OCI-LY1 (cell line): ENCODE results near the gene WDR26.
"Not testable (repeated sequence)": the region's sequence is repeated elsewhere in the genome, so short reads cannot be mapped to it uniquely, and the experiment has no call there.

Source experiments
- H2AFZ ChIP-seq: fragments of 200-600 bp; sonication (generic), shearing (Covaris generic); 2 replicates; pipeline ENCODE4 v1.6.0; 2014; ENCODE audit warnings: antibody characterized with exemption, mild to moderate bottlenecking, low read length
- H3F3A ChIP-seq: fragments of 200-600 bp; sonication (generic), shearing (Covaris generic); 2 replicates; pipeline ENCODE4 v1.6.0; 2014; ENCODE audit warnings: mild to moderate bottlenecking, antibody characterized with exemption, low read length, moderate library complexity; ENCODE audit not compliant: insufficient read depth
- H3K27ac ChIP-seq: fragments of 200-600 bp; sonication (generic); 2 replicates; pipeline ENCODE4 v1.5.1; 2014; ENCODE audit warnings: low read length, mixed run types, mild to moderate bottlenecking, low read depth; ENCODE audit not compliant: poor library complexity, severe bottlenecking
- H3K27me3 ChIP-seq: fragments of 200-600 bp; sonication (generic); 2 replicates; pipeline ENCODE4 v1.6.0; 2014; ENCODE audit warnings: antibody characterized with exemption, mild to moderate bottlenecking, low read length, moderate library complexity; ENCODE audit not compliant: insufficient read depth
- H3K36me3 ChIP-seq: fragments of 200-600 bp; sonication (generic); 2 replicates; pipeline ENCODE4 v1.6.1; 2014; ENCODE audit warnings: mild to moderate bottlenecking, antibody characterized with exemption, low read length, moderate library complexity, mixed read lengths; ENCODE audit not compliant: insufficient read depth
- H3K4me1 ChIP-seq: fragments of 200-600 bp; sonication (generic); 2 replicates; pipeline ENCODE4 v1.5.1; 2014; ENCODE audit warnings: mild to moderate bottlenecking, low read length, moderate library complexity; ENCODE audit not compliant: insufficient read depth, severe bottlenecking
- H3K4me2 ChIP-seq: fragments of 200-600 bp; sonication (generic), shearing (Covaris generic); 2 replicates; pipeline ENCODE4 v1.6.1; 2014; ENCODE audit warnings: low read length
- H3K4me3 ChIP-seq: fragments of 200-600 bp; sonication (generic); 2 replicates; pipeline ENCODE4 v1.5.1; 2014; ENCODE audit warnings: low read length, low read depth, mild to moderate bottlenecking, mixed read lengths; ENCODE audit not compliant: poor library complexity, severe bottlenecking
- H3K79me2 ChIP-seq: fragments of 200-600 bp; shearing (Covaris generic); 2 replicates; pipeline ENCODE4 v1.6.1; 2016; ENCODE audit warnings: mixed run types, low read length, mixed read lengths; ENCODE audit not compliant: insufficient read depth
- H3K9ac ChIP-seq: fragments of 200-600 bp; sonication (generic), shearing (Covaris generic); 2 replicates; pipeline ENCODE4 v1.6.1; 2014; ENCODE audit warnings: mild to moderate bottlenecking, low read length, mixed read lengths
- H3K9me2 ChIP-seq: fragments of 200-600 bp; sonication (generic), shearing (Covaris generic); 2 replicates; pipeline ENCODE4 v1.6.1; 2014; ENCODE audit warnings: low read depth, mild to moderate bottlenecking, low read length, mixed read lengths
- H3K9me3 ChIP-seq: fragments of 200-600 bp; shearing (Covaris generic); 2 replicates; pipeline ENCODE4 v1.6.1; 2014; ENCODE audit warnings: low read length, mixed read lengths
- H4K20me1 ChIP-seq: fragments of 200-600 bp; sonication (generic), shearing (Covaris generic); 2 replicates; pipeline ENCODE4 v1.6.0; 2016; ENCODE audit warnings: mild to moderate bottlenecking, low read length; ENCODE audit not compliant: insufficient read depth
- CTCF ChIP-seq: fragments of 200-600 bp; sonication (generic), shearing (Covaris generic); IDR thresholded peaks from 2 replicates; pipeline ENCODE4 v1.5.1; 2017; ENCODE audit warnings: mild to moderate bottlenecking, antibody characterized with exemption, low read length, moderate library complexity, mixed read lengths
- EZH2 ChIP-seq: fragments of 200-600 bp; sonication (generic), shearing (Covaris generic); IDR thresholded peaks from 2 replicates; pipeline ENCODE4 v1.8.0; 2017; ENCODE audit warnings: borderline replicate concordance, mixed run types, mild to moderate bottlenecking, antibody characterized with exemption, low read length, moderate library complexity, mixed read lengths

Gene WDR26

DNA sequence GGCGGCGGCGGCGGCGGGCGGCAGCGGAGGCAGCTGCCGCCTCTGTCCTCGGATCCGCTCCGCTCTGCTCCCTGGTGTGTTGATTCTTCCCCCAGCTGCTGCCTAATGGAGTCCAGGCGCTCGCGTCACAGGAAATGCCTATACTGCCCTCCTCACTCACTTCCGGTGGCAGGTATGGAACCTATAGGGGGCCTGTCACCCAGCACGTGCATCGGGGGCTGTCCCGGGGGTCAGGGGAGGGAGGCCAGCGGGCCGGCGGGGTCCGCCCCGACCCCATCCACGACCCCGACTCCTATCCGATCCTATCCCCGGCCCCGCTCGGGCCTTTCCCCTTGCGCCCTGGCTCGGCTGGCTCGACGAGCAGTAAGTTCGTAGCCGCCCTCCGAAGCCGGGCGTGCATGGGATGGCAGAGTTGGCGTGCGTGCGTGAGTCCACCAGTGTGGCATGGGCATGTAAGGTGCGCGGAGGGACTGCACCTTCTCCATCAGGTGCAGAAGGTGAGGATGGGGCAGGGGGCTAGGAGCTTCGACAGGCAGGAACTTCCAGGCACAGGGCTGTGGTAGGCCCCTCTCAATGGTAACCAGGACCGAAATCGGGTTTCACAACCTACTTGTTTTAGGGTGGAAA is at the start of gene WDR26:
TSS of gene WDR26 (minus strand) at position 107 of the 627 bp plus-strand sequence.
- TF ChIP-seq CTCF (no peak), EZH2 (no peak)
- no peaks in the 10 kb centered on the region for H3K27me3 ChIP-seq
- peak within 1 kb of the TSS; percentile 12 for H3K27ac ChIP-seq
- peak within 1 kb of the TSS; percentile 78 for H3K4me3 ChIP-seq
- H4K20me1 ChIP-seq = no peaks in the 10 kb centered on the region
- H3K36me3 ChIP-seq = peaks cover 14% of the 10 kb centered on the region; the same call in 1 of the 2 replicates
- no peaks in the 10 kb centered on the region for H3F3A ChIP-seq
- no peaks in the 10 kb centered on the region for H3K9me2 ChIP-seq
- peaks cover 41% of the 10 kb centered on the region for H3K79me2 ChIP-seq
- peaks cover 50% of the 10 kb centered on the region for H3K4me1 ChIP-seq
- peak within 1 kb of the TSS; percentile 93 for H3K4me2 ChIP-seq
- no peaks in the 10 kb centered on the region for H3K9me3 ChIP-seq
- H2AFZ ChIP-seq = 0 out of 2 replicates have a peak within 1 kb of the TSS, but pooled peaks have one; percentile 1
- peak within 1 kb of the TSS; percentile 80 for H3K9ac ChIP-seq

DNA sequence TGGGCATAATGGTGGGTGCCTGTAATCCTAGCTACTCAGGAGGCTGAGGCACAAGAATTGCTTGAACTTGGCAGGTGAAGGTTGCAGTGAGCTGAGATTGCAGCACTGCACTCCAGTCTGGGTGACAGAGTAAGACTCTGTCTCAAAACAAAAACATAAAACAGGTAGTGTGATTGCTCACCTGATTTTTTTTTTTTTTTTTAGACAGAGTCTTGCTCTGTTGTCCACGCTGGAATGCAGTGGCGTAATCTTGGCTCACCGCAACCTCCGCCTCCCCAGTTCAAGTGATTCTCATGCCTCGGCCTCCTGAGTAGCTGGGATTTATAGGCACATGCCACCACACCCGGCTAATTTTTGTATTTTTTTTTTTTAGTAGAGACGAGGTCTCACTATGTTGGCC is 48.6 kb upstream of the WDR26 start:
- not testable (repeated sequence) for H3K27ac ChIP-seq, H3K4me3 ChIP-seq, H4K20me1 ChIP-seq, H3K4me1 ChIP-seq, H2AFZ ChIP-seq, H3K79me2 ChIP-seq, H3K36me3 ChIP-seq, H3K27me3 ChIP-seq, H3K9me3 ChIP-seq, H3K9me2 ChIP-seq, H3K9ac ChIP-seq, H3F3A ChIP-seq, H3K4me2 ChIP-seq

GRCh38 chr1:224482619-224483018 is 48.0 kb upstream of the WDR26 start:
- Histone ChIP-seq H2AFZ (no peak overlapping the region), H3K27me3 (no peaks in the 10 kb centered on the region), H3K36me3 (no peaks in the 10 kb centered on the region), H3K4me2 (no peak overlapping the region), H3K4me1 (no peaks in the 10 kb centered on the region), H3K4me3 (no peak overlapping the region), H4K20me1 (no peaks in the 10 kb centered on the region), H3K27ac (no peak overlapping the region), H3K9ac (no peak overlapping the region), H3F3A (no peaks in the 10 kb centered on the region), H3K9me3 (no peaks in the 10 kb centered on the region), H3K79me2 (no peaks in the 10 kb centered on the region), H3K9me2 (no peaks in the 10 kb centered on the region)
- TF ChIP-seq CTCF (no peak), EZH2 (no peak)

DNA sequence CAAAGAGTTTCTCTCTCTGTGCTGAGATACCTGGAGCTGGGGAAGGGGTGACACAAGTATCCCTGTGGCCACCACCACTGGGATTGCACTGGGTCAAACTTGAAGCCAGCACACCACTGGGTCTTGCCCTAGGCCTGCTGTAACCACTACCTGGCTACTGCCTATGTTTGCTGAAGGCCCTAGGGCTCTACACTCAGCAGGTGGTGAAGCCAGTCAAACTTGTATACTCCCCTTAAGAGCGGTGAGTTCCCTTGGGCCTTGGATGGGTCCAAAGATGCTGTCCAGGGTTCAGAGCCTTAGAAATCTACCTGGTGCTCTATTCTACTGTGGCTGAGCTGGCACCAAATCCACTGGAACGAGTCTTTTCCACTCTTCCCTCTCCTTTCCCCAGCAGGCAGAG is 47.0 kb upstream of the WDR26 start:
- Histone ChIP-seq H3K4me1 (no peaks in the 10 kb centered on the region), H3K27ac (no peak overlapping the region), H3F3A (no peaks in the 10 kb centered on the region), H3K4me3 (no peak overlapping the region), H2AFZ (no peak overlapping the region), H4K20me1 (no peaks in the 10 kb centered on the region), H3K4me2 (no peak overlapping the region), H3K9me2 (no peaks in the 10 kb centered on the region), H3K9me3 (no peaks in the 10 kb centered on the region), H3K27me3 (no peaks in the 10 kb centered on the region), H3K9ac (no peak overlapping the region), H3K79me2 (no peaks in the 10 kb centered on the region), H3K36me3 (no peaks in the 10 kb centered on the region)
- no peak for TF ChIP-seq EZH2
- no peak for TF ChIP-seq CTCF

DNA sequence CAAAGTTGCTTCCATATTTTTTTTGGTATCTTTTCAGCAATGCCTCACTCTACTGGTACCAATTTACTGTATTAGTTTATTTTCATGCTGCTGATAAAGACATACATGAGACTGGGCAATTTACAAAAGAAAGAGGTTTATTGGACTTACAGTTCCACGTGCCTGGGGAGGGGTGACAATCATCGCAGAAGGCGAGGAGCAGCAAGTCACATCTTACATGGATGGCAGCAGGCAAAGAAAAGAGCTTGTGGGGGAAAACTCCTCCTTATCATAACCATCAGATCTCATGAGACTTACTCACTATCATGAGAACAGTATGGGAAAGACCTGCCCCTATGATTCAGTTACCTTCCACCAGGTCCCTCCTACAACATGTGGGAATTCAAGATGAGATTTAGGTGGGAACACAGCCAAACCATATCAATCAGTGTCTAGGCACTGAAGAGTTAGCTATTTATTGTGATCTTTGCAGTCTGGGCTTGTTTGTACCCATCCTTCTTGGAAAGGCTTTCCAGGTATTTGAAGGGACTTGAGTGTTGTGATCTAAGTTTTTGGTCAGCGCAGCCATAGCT is 46.4 kb upstream of the WDR26 start:
- not testable (repeated sequence) for H2AFZ ChIP-seq, H3K36me3 ChIP-seq, H3K9ac ChIP-seq, H3K4me3 ChIP-seq, H3K27ac ChIP-seq, H3K27me3 ChIP-seq, H3K4me1 ChIP-seq, H3K79me2 ChIP-seq, H3K9me3 ChIP-seq, H3K4me2 ChIP-seq, H3F3A ChIP-seq, H4K20me1 ChIP-seq, H3K9me2 ChIP-seq
